GM12891 (cell line): Measurements from ENCODE around the gene MMS19.
"Not testable (repeated sequence)": the region's sequence is repeated elsewhere in the genome, so short reads cannot be mapped to it uniquely, and the experiment has no call there.

Source experiments
- DNase-seq: peaks from one replicate; pipeline ENCODE4 v3.0.0; 2011; ENCODE audit warnings: low spot score; ENCODE audit not compliant: insufficient read length
- FAIRE-seq: peaks from 2 replicates; lab custom pipeline; 2011; peaks lifted over from hg19 to GRCh38; lab: Jason Lieb, UNC
- PAX5 ChIP-seq: IDR thresholded peaks from 2 replicates; pipeline ENCODE4 v1.6.1; 2011; ENCODE audit warnings: low read length, moderate library complexity, mild to moderate bottlenecking; ENCODE audit not compliant: insufficient read depth, severe bottlenecking
- POLR2A ChIP-seq: IDR thresholded peaks from 2 replicates; pipeline ENCODE4 v1.6.1; 2011; ENCODE audit warnings: low read depth, low read length, control low read depth
- POLR2AphosphoS5 ChIP-seq: IDR thresholded peaks from 2 replicates; pipeline ENCODE4 v1.6.1; 2011; ENCODE audit warnings: low read depth, low read length, control low read depth
- POU2F2 ChIP-seq: IDR thresholded peaks from 2 replicates; pipeline ENCODE4 v1.6.1; 2011; ENCODE audit warnings: low read depth, mild to moderate bottlenecking, control low read depth, low read length, moderate library complexity
- SPI1 ChIP-seq: IDR thresholded peaks from 2 replicates; pipeline ENCODE4 v1.6.1; 2011; ENCODE audit warnings: low read depth, low read length, control low read depth
- TAF1 ChIP-seq: IDR thresholded peaks from 2 replicates; pipeline ENCODE4 v1.6.1; 2011; ENCODE audit warnings: low read depth, low read length, control low read depth

Gene MMS19

GRCh38 chr10:97428572-97428981, 69.6 kb downstream of the MMS19 start:
- DNase-seq (no peak), FAIRE-seq (no peak)
- TF ChIP-seq PAX5: no peak
- no peak for TF ChIP-seq SPI1
- TF ChIP-seq POLR2AphosphoS5: no peak; the same call in 1 of the 2 replicates
- TF ChIP-seq POU2F2: no peak
- TF ChIP-seq TAF1: no peak
- TF ChIP-seq POLR2A: no peak

DNA sequence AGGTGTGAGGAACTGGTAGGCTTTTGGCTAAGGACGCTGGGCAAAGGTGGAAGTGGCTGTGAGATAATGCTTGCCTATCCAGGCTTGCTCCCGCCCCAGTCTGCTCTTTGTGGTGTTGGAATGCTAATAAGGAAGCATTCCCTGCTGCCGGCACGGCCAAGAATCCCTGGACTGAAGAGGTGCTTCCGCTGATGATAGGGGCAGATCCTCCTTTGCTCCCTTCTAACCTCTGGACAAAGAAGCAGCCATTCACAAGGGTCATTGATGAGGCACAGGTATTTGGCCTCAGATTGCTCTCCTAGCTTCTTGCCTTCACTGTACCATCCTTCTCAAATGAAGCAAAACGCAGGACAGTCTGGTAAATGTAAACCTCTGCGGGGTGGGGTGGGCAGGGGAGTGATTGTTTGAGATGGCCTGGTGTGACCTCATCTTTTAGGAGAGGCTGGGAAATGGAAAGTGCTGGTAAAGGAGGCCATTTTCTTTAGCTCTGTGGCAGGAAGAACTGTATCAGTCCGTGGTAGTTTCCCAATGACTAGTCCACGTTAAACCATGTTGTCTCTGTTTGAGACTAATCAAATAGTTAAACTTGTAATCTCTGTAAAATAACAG, 70.5 kb downstream of the MMS19 start:
- DNase-seq (no peak), FAIRE-seq (peak; percentile 66)

DNA sequence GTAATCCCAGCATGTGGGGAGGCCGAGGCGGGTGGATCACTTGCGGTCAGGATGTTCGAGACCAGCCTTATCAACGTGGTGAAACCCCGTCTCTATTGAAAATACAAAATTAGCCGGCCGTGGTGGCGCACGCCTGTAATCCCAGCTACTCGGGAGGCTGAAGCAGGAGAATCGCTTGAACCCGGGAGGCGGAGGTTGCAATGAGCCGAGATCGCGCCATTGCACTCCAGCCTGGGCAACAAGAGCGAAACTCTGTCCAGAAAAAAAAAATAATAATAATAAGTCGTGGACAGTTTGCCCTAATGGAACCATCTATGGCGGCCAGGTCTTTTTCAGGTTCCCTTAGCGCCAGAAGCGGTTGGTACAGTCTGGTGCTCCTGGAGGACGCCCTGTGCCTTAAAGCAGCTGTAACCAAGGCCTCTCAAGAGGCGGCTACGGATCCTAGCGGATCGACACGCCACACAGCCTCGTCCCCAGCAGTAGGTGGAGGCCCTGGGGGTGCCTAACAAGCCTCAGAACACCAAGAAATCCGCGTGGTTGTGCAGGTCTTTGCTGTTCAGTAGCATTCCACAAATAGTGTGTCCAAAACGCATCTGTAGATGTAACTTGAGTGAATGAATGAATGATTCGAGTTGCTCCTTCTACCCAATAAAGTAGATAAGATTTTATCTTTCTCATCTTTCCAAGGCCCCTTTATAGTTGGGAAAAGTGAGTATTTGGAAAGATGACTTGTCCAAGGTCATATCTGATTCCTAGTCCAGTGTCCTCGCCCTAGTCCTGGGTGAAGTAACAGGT, 71.2 kb downstream of the MMS19 start:
- no peak for FAIRE-seq
- no peak for TF ChIP-seq SPI1
- TF ChIP-seq POU2F2: no peak
- no peak for TF ChIP-seq TAF1
- no peak for TF ChIP-seq POLR2A
- TF ChIP-seq POLR2AphosphoS5: no peak
- TF ChIP-seq PAX5: no peak
- no peak for DNase-seq

More for the DNA sequence above, 70.5 kb downstream of the MMS19 start:
- no peak for TF ChIP-seq TAF1
- TF ChIP-seq PAX5: no peak
- TF ChIP-seq POLR2A: 0 out of 2 replicates have a peak, but pooled peaks have one; percentile 23
- no peak for TF ChIP-seq POLR2AphosphoS5
- TF ChIP-seq POU2F2: no peak
- no peak for TF ChIP-seq SPI1

- DNase-seq (peak; percentile 98), FAIRE-seq (peak; percentile 99)
- TF ChIP-seq TAF1: no peak
- TF ChIP-seq POLR2AphosphoS5: peak; percentile 54; the same call in 1 of the 2 replicates
- 0 out of 2 replicates have a peak, but pooled peaks have one; percentile 8 for TF ChIP-seq POU2F2
These were observed 72.1 kb downstream of the MMS19 start, which contains the start of gene PGAM1 for GRCh38 chr10:97425964-97426775. Gene PGAM1 (plus strand): TSS chr10:97426191. CDS start chr10:97426308, 117 bp downstream.

GRCh38 chr10:97423757-97424098, 74.5 kb downstream of the MMS19 start:
- FAIRE-seq: not testable (repeated sequence)

DNA sequence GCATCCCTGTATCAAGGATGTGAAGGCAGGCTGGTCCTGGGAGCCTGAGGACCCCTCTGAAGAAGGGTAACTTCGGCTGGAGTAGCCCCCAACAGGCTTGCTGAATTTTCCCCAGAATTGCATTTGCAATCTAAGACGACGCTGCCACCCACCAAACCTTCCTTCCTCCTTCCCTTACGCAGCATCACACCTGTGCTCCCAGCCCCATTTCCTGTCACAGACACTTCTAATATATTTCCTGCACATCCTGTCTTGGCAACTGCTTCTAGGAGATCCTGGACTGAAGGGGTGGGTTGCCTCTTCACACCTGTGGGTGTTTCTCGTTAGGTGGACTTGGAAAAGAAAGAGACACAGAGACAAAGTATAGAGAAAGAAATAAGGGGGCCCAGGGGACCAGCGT, 81.7 kb downstream of the MMS19 start:
- FAIRE-seq (no peak), DNase-seq (no peak)
- no peak for TF ChIP-seq PAX5
- TF ChIP-seq POLR2A: no peak
- no peak for TF ChIP-seq TAF1
- TF ChIP-seq POLR2AphosphoS5: no peak
- TF ChIP-seq SPI1: no peak
- TF ChIP-seq POU2F2: no peak

More at GRCh38 chr10:97423757-97424098, 74.5 kb downstream of the MMS19 start:
- not testable (repeated sequence) for DNase-seq

- TF ChIP-seq POLR2A (no peak), TAF1 (no peak), POLR2AphosphoS5 (no peak), PAX5 (no peak), POU2F2 (no peak)
- DNase-seq (no peak), FAIRE-seq (no peak)
These were observed 85.3 kb downstream of the MMS19 start for GRCh38 chr10:97412891-97413304.

GRCh38 chr10:97411406-97411805, 86.8 kb downstream of the MMS19 start:
- FAIRE-seq (no peak), DNase-seq (no peak)
- TF ChIP-seq POU2F2: no peak
- TF ChIP-seq TAF1: no peak
- TF ChIP-seq POLR2A: no peak
- no peak for TF ChIP-seq SPI1
- no peak for TF ChIP-seq PAX5
- no peak for TF ChIP-seq POLR2AphosphoS5

GRCh38 chr10:97408496-97408992, 89.7 kb downstream of the MMS19 start:
- FAIRE-seq (no peak), DNase-seq (no peak)
- no peak for TF ChIP-seq POLR2AphosphoS5
